T-helper 17 cell (primary cell): ENCODE measurements around the gene TMEM178B. TPM values are rescaled to one million over a fixed set of nuclear protein-coding genes. Genes with fewer than 3 reads are reported as not detected.
"Not testable (repeated sequence)": the region's sequence is repeated elsewhere in the genome, so short reads cannot be mapped to it uniquely, and the experiment has no call there.

ENCODE experiments used
- ATAC-seq: fragments of 150-1000 bp; cut with Tn5 transposase; 2 replicates; pipeline ENCODE4 v1.10.0; 2021; ENCODE audit warnings: mild to moderate bottlenecking, moderate library complexity
- DNase-seq, 3 donors: peaks; one replicate each; pipeline versions ENCODE4 v3.0.0 to v3.0.0-alpha.2; 2020 to 2021
- H3K9me3 ChIP-seq: one replicate; pipeline ENCODE4 v1.7.0; 2013; ENCODE audit warnings: low read length, mild to moderate bottlenecking; ENCODE audit not compliant: control insufficient read depth, poor library complexity, severe bottlenecking
- H3K27ac Mint-ChIP-seq: one replicate; pipeline ENCODE4 v1.8.0; 2022; ENCODE audit warnings: mild to moderate bottlenecking, moderate library complexity, mixed read lengths
- H3K27me3 Mint-ChIP-seq: one replicate; pipeline ENCODE4 v1.8.0; 2022; ENCODE audit warnings: mixed read lengths
- H3K36me3 Mint-ChIP-seq: one replicate; pipeline ENCODE4 v1.8.0; 2022; ENCODE audit warnings: low read depth, mixed read lengths
- H3K4me1 Mint-ChIP-seq: one replicate; pipeline ENCODE4 v1.8.0; 2022; ENCODE audit warnings: mild to moderate bottlenecking, mixed read lengths
- H3K4me3 Mint-ChIP-seq: one replicate; pipeline ENCODE4 v1.8.0; 2022; ENCODE audit warnings: mild to moderate bottlenecking, moderate library complexity, mixed read lengths
- total RNA-seq, 4 donors: library from RNA in 2 of 4; stranded (reverse) in 2 of 4; gene quantifications; one replicate each; pipeline ENCODE4 v1.2.3 and lab custom pipeline; 2022 to 2026

The TMEM178B gene
- total RNA-seq, 2 donors from 2014 or later = 0.90 to 0.96 TPM

GRCh38 chr7:141383356-141383755 lies 309.5 kb downstream of the TMEM178B start:
- H3K36me3 Mint-ChIP-seq, H3K27ac Mint-ChIP-seq, H3K4me3 Mint-ChIP-seq, H3K4me1 Mint-ChIP-seq, ATAC-seq, H3K9me3 ChIP-seq, DNase-seq: not testable (repeated sequence)
- peaks cover 23% of the 10 kb centered on the region for H3K27me3 Mint-ChIP-seq

- H3K27ac Mint-ChIP-seq = no peak overlapping the region
- no peak overlapping the region for H3K4me3 Mint-ChIP-seq
- DNase-seq (no peak), ATAC-seq (no peak)
- H3K9me3 ChIP-seq = no peaks in the 10 kb centered on the region
- H3K4me1 Mint-ChIP-seq = peaks cover 3% of the 10 kb centered on the region
- H3K36me3 Mint-ChIP-seq = no peaks in the 10 kb centered on the region
- H3K27me3 Mint-ChIP-seq = peaks cover 31% of the 10 kb centered on the region
These were observed 313.0 kb downstream of the TMEM178B start for GRCh38 chr7:141386881-141387280.

GRCh38 chr7:141387521-141388217 lies 313.8 kb downstream of the TMEM178B start:
- DNase-seq (no peak), ATAC-seq (no peak)
- Mint-ChIP-seq H3K27ac (no peak overlapping the region), H3K4me3 (no peak overlapping the region), H3K4me1 (peaks cover 3% of the 10 kb centered on the region), H3K36me3 (no peaks in the 10 kb centered on the region), H3K27me3 (peaks cover 27% of the 10 kb centered on the region)
- no peaks in the 10 kb centered on the region for H3K9me3 ChIP-seq

GRCh38 chr7:141389140-141389796 lies 315.4 kb downstream of the TMEM178B start:
- H3K27me3 Mint-ChIP-seq = peaks cover 27% of the 10 kb centered on the region
- H3K9me3 ChIP-seq = no peaks in the 10 kb centered on the region
- H3K27ac Mint-ChIP-seq = no peak overlapping the region
- H3K4me3 Mint-ChIP-seq = no peak overlapping the region
- DNase-seq (no peak), ATAC-seq (no peak)
- peaks cover 3% of the 10 kb centered on the region for H3K4me1 Mint-ChIP-seq
- H3K36me3 Mint-ChIP-seq = no peaks in the 10 kb centered on the region

GRCh38 chr7:141390339-141390738 lies 316.5 kb downstream of the TMEM178B start:
- Mint-ChIP-seq H3K36me3 (no peaks in the 10 kb centered on the region), H3K27ac (no peak overlapping the region), H3K27me3 (peaks cover 34% of the 10 kb centered on the region), H3K4me1 (peaks cover 3% of the 10 kb centered on the region), H3K4me3 (no peak overlapping the region)
- ATAC-seq (no peak), DNase-seq (no peak)
- no peaks in the 10 kb centered on the region for H3K9me3 ChIP-seq

GRCh38 chr7:141393056-141393455 lies 319.2 kb downstream of the TMEM178B start:
- peaks cover 3% of the 10 kb centered on the region for H3K4me1 Mint-ChIP-seq
- H3K36me3 Mint-ChIP-seq = no peaks in the 10 kb centered on the region
- H3K4me3 Mint-ChIP-seq = no peak overlapping the region
- ATAC-seq (no peak), DNase-seq (no peak)
- peaks cover 33% of the 10 kb centered on the region for H3K27me3 Mint-ChIP-seq
- no peak overlapping the region for H3K27ac Mint-ChIP-seq
- H3K9me3 ChIP-seq = no peaks in the 10 kb centered on the region

- Mint-ChIP-seq H3K4me1 (no peaks in the 10 kb centered on the region), H3K4me3 (no peak overlapping the region), H3K36me3 (no peaks in the 10 kb centered on the region), H3K27ac (no peak overlapping the region), H3K27me3 (peaks cover 37% of the 10 kb centered on the region)
- no peaks in the 10 kb centered on the region for H3K9me3 ChIP-seq
- ATAC-seq = no peak
- no peak for DNase-seq
These were observed 323.6 kb downstream of the TMEM178B start for GRCh38 chr7:141397236-141398163.

GRCh38 chr7:141400356-141400755 lies 326.5 kb downstream of the TMEM178B start:
- Mint-ChIP-seq H3K27ac (no peak overlapping the region), H3K36me3 (no peaks in the 10 kb centered on the region), H3K4me3 (no peak overlapping the region), H3K27me3 (peaks cover 40% of the 10 kb centered on the region), H3K4me1 (no peaks in the 10 kb centered on the region)
- no peaks in the 10 kb centered on the region for H3K9me3 ChIP-seq
- ATAC-seq (no peak), DNase-seq (no peak)

GRCh38 chr7:141402277-141402996 lies 328.6 kb downstream of the TMEM178B start:
- peaks cover 2% of the 10 kb centered on the region for H3K36me3 Mint-ChIP-seq
- H3K9me3 ChIP-seq = no peaks in the 10 kb centered on the region
- H3K27ac Mint-ChIP-seq = no peak overlapping the region
- H3K4me1 Mint-ChIP-seq = no peaks in the 10 kb centered on the region
- no peak overlapping the region for H3K4me3 Mint-ChIP-seq
- no peak for DNase-seq
- peaks cover 31% of the 10 kb centered on the region for H3K27me3 Mint-ChIP-seq
- no peak for ATAC-seq

GRCh38 chr7:141403846-141404245 lies 330.0 kb downstream of the TMEM178B start:
- peaks cover 19% of the 10 kb centered on the region for H3K27me3 Mint-ChIP-seq
- ATAC-seq, H3K4me1 Mint-ChIP-seq, H3K36me3 Mint-ChIP-seq, H3K4me3 Mint-ChIP-seq, H3K9me3 ChIP-seq, H3K27ac Mint-ChIP-seq, DNase-seq: not testable (repeated sequence)

- no peak overlapping the region for H3K27ac Mint-ChIP-seq
- no peaks in the 10 kb centered on the region for H3K4me1 Mint-ChIP-seq
- H3K4me3 Mint-ChIP-seq = no peak overlapping the region
These were observed 332.5 kb downstream of the TMEM178B start for GRCh38 chr7:141406347-141406746.

GRCh38 chr7:141407893-141408292 lies 334.0 kb downstream of the TMEM178B start:
- no peak for ATAC-seq
- Mint-ChIP-seq H3K4me3 (no peak overlapping the region), H3K4me1 (no peaks in the 10 kb centered on the region), H3K27ac (no peak overlapping the region), H3K36me3 (peaks cover 2% of the 10 kb centered on the region), H3K27me3 (peaks cover 14% of the 10 kb centered on the region)
- no peaks in the 10 kb centered on the region for H3K9me3 ChIP-seq
- DNase-seq = no peak

More at GRCh38 chr7:141406347-141406746, 332.5 kb downstream of the TMEM178B start:
- peaks cover 20% of the 10 kb centered on the region for H3K27me3 Mint-ChIP-seq
- ATAC-seq = no peak
- peaks cover 2% of the 10 kb centered on the region for H3K36me3 Mint-ChIP-seq
- no peak for DNase-seq
- no peaks in the 10 kb centered on the region for H3K9me3 ChIP-seq

- H3K4me1 Mint-ChIP-seq = no peaks in the 10 kb centered on the region
- ATAC-seq (no peak), DNase-seq (no peak)
- peaks cover 20% of the 10 kb centered on the region for H3K27me3 Mint-ChIP-seq
- H3K27ac Mint-ChIP-seq = no peak overlapping the region
- H3K9me3 ChIP-seq = no peaks in the 10 kb centered on the region
- H3K36me3 Mint-ChIP-seq = peaks cover 2% of the 10 kb centered on the region
- no peak overlapping the region for H3K4me3 Mint-ChIP-seq
These were observed 334.6 kb downstream of the TMEM178B start for GRCh38 chr7:141408440-141408839.
